ENCODE results near the gene ORM1.
"Not testable (repeated sequence)": the region's sequence is repeated elsewhere in the genome, so short reads cannot be mapped to it uniquely, and the experiment has no call there.

Gene ORM1

GRCh38 chr9:114327749-114328148 is 4.9 kb downstream of the ORM1 start:
- TF ChIP-seq CTCF (IDR thresholded peaks at IDR 0.05; ENCODE audit: low read depth, low read length): no peak
- H3K4me3 ChIP-seq (ENCODE audit: low read depth, low read length): no peak overlapping the region

- not testable (repeated sequence) for H3K4me3 ChIP-seq (ENCODE audit: low read depth, low read length)
These were observed 5.5 kb downstream of the ORM1 start for GRCh38 chr9:114328357-114328820.

GRCh38 chr9:114328937-114329624 is 6.2 kb downstream of the ORM1 start:
- H3K4me3 ChIP-seq (ENCODE audit: low read depth, low read length): not testable (repeated sequence)

- not testable (repeated sequence) for H3K4me3 ChIP-seq (ENCODE audit: low read depth, low read length)
These were observed 6.7 kb downstream of the ORM1 start, which contains the start of gene ORM2 for GRCh38 chr9:114329625-114330022. Gene ORM2, plus strand, starts transcription at chr9:114329869. Its CDS starts 36 bp downstream, at chr9:114329905.

GRCh38 chr9:114330636-114331035 is 7.7 kb downstream of the ORM1 start:
- no peak for TF ChIP-seq CTCF (IDR thresholded peaks at IDR 0.05; ENCODE audit: low read depth, low read length)
- H3K4me3 ChIP-seq (ENCODE audit: low read depth, low read length): no peak overlapping the region

- H3K4me3 ChIP-seq (ENCODE audit: low read depth, low read length): not testable (repeated sequence)
These were observed 8.6 kb downstream of the ORM1 start for GRCh38 chr9:114331229-114332195.

- not testable (repeated sequence) for H3K4me3 ChIP-seq (ENCODE audit: low read depth, low read length)
These were observed 9.7 kb downstream of the ORM1 start for GRCh38 chr9:114332474-114333040.

GRCh38 chr9:114333718-114334117 is 10.8 kb downstream of the ORM1 start:
- H3K4me3 ChIP-seq (ENCODE audit: low read depth, low read length): not testable (repeated sequence)

- no peak overlapping the region for H3K4me3 ChIP-seq (ENCODE audit: low read depth, low read length)
- TF ChIP-seq CTCF (IDR thresholded peaks at IDR 0.05; ENCODE audit: low read depth, low read length): no peak
These were observed 11.6 kb downstream of the ORM1 start for GRCh38 chr9:114334490-114334889.

GRCh38 chr9:114335745-114336144 is 12.8 kb downstream of the ORM1 start:
- TF ChIP-seq CTCF (IDR thresholded peaks at IDR 0.05; ENCODE audit: low read depth, low read length): no peak
- H3K4me3 ChIP-seq (ENCODE audit: low read depth, low read length): no peak overlapping the region

Data from WI38 (cell line).